Sciatic nerve (tissue), 2 donors: ENCODE measurements around the gene RHBDF2. TPM values are rescaled to one million over a fixed set of nuclear protein-coding genes. Genes with fewer than 3 reads are reported as not detected.

Experiments
- ATAC-seq: fragments of 200-7000 bp; cut with Tn5 transposase; one replicate; pipeline ENCODE4 v1.9.1; 2020; ENCODE audit warnings: mild to moderate bottlenecking, moderate library complexity
- DNase-seq: peaks from one replicate; pipeline ENCODE4 v3.0.0-alpha.2; 2020; ENCODE audit warnings: low spot score
- intact Hi-C: fragments of 100-400 bp; cut with DNase I; formaldehyde crosslinking; loops from one replicate; pipeline ENCODE4 v1.14.2; 2022
- total RNA-seq: library from RNA; stranded (reverse); fragmentation: NEBNext Ultra II Directional; extraction: Animal tissue kit (Norgen Biotek cat#: 25700); gene quantifications from one replicate; pipeline ENCODE4 v1.2.1, GENCODE V29; 2021
- donor health status: DM: no; HTN: no; CAD: no.
- donor health status: DM: no; HTN: no; CAD: no.

RHBDF2 gene
- total RNA-seq, 1 donor from 2014 or later: 37.9 TPM

- intact Hi-C loops: no loop called here
- DNase-seq (no peak), ATAC-seq (no peak)
These were observed 69.2 kb downstream of the RHBDF2 start for GRCh38 chr17:76432004-76432403.

GRCh38 chr17:76431509-76431908 is 69.7 kb downstream of the RHBDF2 start:
- intact Hi-C loops: no loop called here
- ATAC-seq: no peak
- no peak for DNase-seq

DNA sequence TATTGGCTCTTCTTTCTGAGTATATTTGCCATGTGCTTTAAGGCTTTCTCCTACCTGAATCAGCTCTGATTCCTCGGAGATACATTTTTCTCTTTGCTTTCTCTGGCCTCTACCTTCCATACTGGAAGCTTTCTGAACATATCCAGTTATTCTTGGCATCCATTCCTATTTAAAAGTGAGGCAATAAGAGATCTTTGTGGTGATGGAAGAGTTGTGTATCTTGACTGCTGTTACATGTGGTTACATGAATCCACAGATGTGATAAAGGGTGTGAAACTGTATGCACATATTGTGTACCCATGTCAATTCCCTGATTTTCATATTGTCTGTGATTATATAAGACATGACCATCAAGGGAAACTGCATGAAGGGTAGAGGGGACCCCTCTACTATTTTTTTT is 72.7 kb downstream of the RHBDF2 start:
- ATAC-seq (no peak), DNase-seq (no peak)
- intact Hi-C loops: no loop called here

DNA sequence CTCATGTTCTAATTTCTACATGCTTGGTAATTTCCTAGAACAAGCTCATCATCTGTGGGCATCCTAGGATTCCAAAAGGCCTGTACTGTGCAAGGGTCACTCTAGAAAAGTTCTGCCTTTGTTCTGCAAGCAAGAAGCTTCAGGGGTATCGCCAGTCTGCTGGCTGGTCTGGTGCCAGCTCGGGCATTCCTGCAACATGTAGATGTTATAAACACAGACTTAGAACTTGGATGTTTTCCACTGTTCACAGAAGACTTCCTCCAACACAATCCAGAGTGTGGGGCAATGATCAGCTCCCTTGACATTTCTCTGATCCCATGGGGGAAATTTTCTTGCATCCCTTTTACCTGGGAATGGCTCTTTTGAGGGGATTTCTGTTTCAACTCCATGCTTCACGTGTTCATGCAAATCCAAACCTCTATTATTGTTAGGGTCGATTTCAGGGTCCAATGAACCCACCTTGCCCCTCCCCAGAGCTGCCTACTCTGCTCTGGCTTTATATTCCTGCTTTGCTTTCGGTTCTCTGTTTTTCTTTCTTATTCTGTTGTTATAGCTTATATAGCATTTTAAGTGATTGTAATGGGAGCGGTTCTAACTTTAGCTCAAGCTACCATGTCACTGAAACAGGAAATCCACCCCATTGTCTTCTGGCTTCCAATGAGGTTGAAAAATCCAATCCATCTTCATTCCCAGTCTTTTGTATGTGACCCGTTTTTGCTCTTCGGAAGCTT is 73.6 kb downstream of the RHBDF2 start:
- intact Hi-C loops: no loop called here
- DNase-seq (no peak), ATAC-seq (no peak)

DNA sequence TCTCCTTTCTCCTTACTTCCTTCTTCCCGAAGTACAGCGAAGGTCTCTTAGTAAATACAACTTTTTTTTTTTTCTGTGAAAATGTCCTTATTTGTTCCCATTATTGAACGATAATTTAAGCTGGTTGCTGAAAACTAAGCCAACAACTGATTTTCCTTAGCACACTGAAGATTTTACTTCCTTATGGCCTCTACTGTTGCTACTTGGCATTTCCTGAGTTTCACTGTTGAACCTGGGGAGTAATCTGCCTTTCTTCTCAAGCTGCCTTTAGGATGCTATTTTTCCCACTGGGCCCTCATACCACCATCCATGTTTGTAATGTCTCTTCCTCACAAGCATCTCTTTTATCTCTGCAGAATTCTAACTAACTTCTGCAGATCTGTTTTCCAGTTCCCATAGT is 74.4 kb downstream of the RHBDF2 start:
- no peak for DNase-seq
- no peak for ATAC-seq
- intact Hi-C loops: no loop called here

DNA sequence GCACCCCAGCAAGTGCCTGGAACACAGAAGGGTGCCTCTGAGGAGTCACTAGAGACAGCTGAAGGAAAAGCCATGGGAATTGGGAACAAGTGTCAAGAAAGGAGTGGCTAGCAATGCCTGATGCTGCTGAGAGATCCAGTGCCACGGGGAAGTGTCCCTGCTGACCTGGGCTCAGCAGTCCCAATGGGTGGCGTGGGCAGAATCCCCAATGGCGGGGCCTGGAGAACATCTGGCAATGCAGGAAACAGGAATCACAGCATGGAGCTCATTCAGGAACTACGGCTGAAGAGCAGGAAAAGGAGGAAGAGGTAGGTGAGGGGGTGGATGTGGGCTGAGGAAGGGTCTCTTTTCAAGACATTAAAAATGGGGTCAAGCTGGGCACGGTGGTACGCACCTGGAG is 78.4 kb downstream of the RHBDF2 start:
- intact Hi-C loops: no loop called here
- ATAC-seq (no peak), DNase-seq (no peak)

- intact Hi-C loops: no loop called here
- no peak for ATAC-seq
- no peak for DNase-seq
These were observed 78.8 kb downstream of the RHBDF2 start for GRCh38 chr17:76422406-76422805.

DNA sequence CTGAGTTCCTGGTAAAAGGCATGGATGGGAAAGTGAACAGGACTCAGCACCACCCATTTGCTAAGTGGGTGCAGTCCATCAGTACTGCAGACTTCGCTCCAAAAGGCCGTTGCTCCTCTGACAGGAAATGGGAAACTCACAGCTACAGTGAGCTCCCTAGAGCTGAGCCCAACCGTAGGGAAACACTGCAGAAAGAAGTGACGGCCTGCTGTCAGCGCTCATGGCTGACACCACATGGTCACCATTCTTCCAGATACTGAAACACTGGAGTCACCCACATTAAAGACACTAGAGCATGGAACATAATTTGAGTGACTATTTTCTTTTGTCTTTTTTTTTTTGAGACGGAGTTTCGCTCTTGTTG is 80.2 kb downstream of the RHBDF2 start:
- intact Hi-C loops: no loop called here
- no peak for DNase-seq
- peak; percentile 45 for ATAC-seq

Other genes with a start within 250 kb of the RHBDF2 start
- gene UBALD2, start 236.1 kb downstream of the RHBDF2 start, total RNA-seq: 38.4 TPM
- 4.1 TPM for gene QRICH2, start 193.1 kb downstream of the RHBDF2 start, total RNA-seq
- gene PRPSAP1, start 147.5 kb downstream of the RHBDF2 start, total RNA-seq: 74.3 TPM
- 19.4 TPM for gene SPHK1, start 116.8 kb downstream of the RHBDF2 start, total RNA-seq
- 27.1 TPM for gene UBE2O, start 48.3 kb downstream of the RHBDF2 start, total RNA-seq
- gene AANAT, start 33.8 kb downstream of the RHBDF2 start, total RNA-seq: not detected
- gene CYGB, start 36.3 kb upstream of the RHBDF2 start, total RNA-seq: 57.7 TPM
- 9.8 TPM for gene PRCD, start 38.6 kb upstream of the RHBDF2 start, total RNA-seq
- gene ST6GALNAC2, start 84.4 kb upstream of the RHBDF2 start, total RNA-seq: 104 TPM
- gene ST6GALNAC1, start 142.3 kb upstream of the RHBDF2 start, total RNA-seq: 1.8 TPM
- 185 TPM for gene MXRA7, start 209.5 kb upstream of the RHBDF2 start, total RNA-seq
- gene JMJD6, start 225.2 kb upstream of the RHBDF2 start, total RNA-seq: 37.2 TPM
- 29.1 TPM for gene METTL23, start 225.4 kb upstream of the RHBDF2 start, total RNA-seq
- 154 TPM for gene SRSF2, start 235.9 kb upstream of the RHBDF2 start, total RNA-seq
- gene MFSD11, start 236.7 kb upstream of the RHBDF2 start, total RNA-seq: 30.3 TPM